Heart left ventricle (tissue), 13 donors: Measurements from ENCODE around the gene CNP.

Experiments
- CTCF ChIP-seq, 12 donors: fragments of 200-600 bp; sonication (generic) in 4 of 12; IDR thresholded peaks; one replicate each; pipeline versions ENCODE4 v1.5.0 to v1.8.0; 2018 to 2022; ENCODE audit warnings: antibody characterized with exemption in 12 of 12, mild to moderate bottlenecking in 5 of 12
- POLR2A ChIP-seq, 2 donors: fragments of 450-650 bp; IDR thresholded peaks; one replicate each; pipeline ENCODE4 v1.6.1; 2017; ENCODE audit warnings: antibody characterized with exemption in 2 of 2, mild to moderate bottlenecking in 2 of 2, moderate library complexity in 2 of 2
- donor health status: ischemic (EF 13 %, LVEDD 7.1; RV severe dilation, severe dysfunction).
- donor health status: DM: no; HTN: yes; CAD: no.
- donor health status: DM: no; HTN: no; CAD: no.
- donor health status: ischemic (EF 25% LVEDD 6.9; RV normal size, moderate dysfunction).
- donor health status: ischemic (EF 25% LVEDD 5.7; RV mildly dilated, moderate dysfunction).
- donor health status: ischemic (EF 35%, LVEDD 5.7; RV mildly dilated, moderate dysfunction).
- donor health status: nonischemic (EF 11% LVEDD 7.7; RV severe dilation, severe dysfunction).
- donor health status: DM: yes; HTN: yes; CAD: no.
- donor health status: PGD.
- donor health status: ischemic (EF 29% LVEDD 5.4; RV normal size, mild dysfunction).
- donor health status: nonischemic (EF 23%, LVEDD 6.1; RV moderate dilation, normal function).

GRCh38 chr17:41930009-41930832 is 36.4 kb upstream of the CNP start, which contains the start of gene ODAD4:
- TF ChIP-seq CTCF (IDR thresholded peaks at IDR 0.05) (peak in 11 of 12 donors; percentile 22 to 61 (median 44)), POLR2A (IDR thresholded peaks at IDR 0.05) (peak in 1 of 2 donors; percentile 85)
